GM12878 (cell line): Measurements from ENCODE around the gene NPC1. TPM values are rescaled to one million over a fixed set of nuclear protein-coding genes. Genes with fewer than 3 reads are reported as not detected.

Experiments
- ATAC-seq: fragments of 200-7000 bp; cut with Tn5 transposase; 3 replicates; pipeline ENCODE4 v1.9.1; 2020; ENCODE audit warnings: mild to moderate bottlenecking, moderate library complexity
- BruUV-seq: library from RNA; stranded (reverse); fragments of 400-500 nt; replicated peaks from 2 replicates; lab custom pipeline; 2021; lab: Mats Ljungman, UMichigan
- CTCF ChIA-PET: fragments of 300-600 bp; sonication (Branson Sonifier 250); formaldehyde crosslinking; extraction: SDS; loops from one replicate; lab custom pipeline; 2021; ENCODE audit warnings: inconsistent platforms; lab: Yijun Ruan, JAX
- POLR2A ChIA-PET: fragments of 350-600 bp; formaldehyde crosslinking; extraction: SDS; loops from one replicate; lab custom pipeline; 2021; ENCODE audit warnings: inconsistent platforms; lab: Charles Lee
- RAD21 ChIA-PET: fragments of 300-600 bp; sonication (Branson Sonifier 250); formaldehyde crosslinking; loops from one replicate; lab custom pipeline; 2023; ENCODE audit warnings: antibody characterized with exemption; ENCODE audit not compliant: unreplicated experiment; lab: Charles Lee
- SMC1A ChIA-PET: fragments of 300-600 bp; sonication (Branson Sonifier 250); formaldehyde crosslinking; loops from one replicate; lab custom pipeline; 2023; ENCODE audit not compliant: unreplicated experiment, uncharacterized antibody; lab: Charles Lee
- DNase-seq: peaks from one replicate; pipeline ENCODE4 v3.0.0-alpha.2; 2011; ENCODE audit warnings: low read depth, low spot score
- FAIRE-seq: peaks from 3 replicates; lab custom pipeline; 2011; peaks lifted over from hg19 to GRCh38; lab: Jason Lieb, UNC
- H2AFZ ChIP-seq: 2 replicates; pipeline ENCODE4 v1.6.0; 2011; ENCODE audit warnings: low read depth, low read length, control low read depth; ENCODE audit not compliant: control insufficient read depth
- H3K27ac ChIP-seq: 2 replicates; pipeline ENCODE4 v1.5.1; 2011; ENCODE audit warnings: control low read depth; ENCODE audit not compliant: control insufficient read depth, insufficient read depth
- H3K27me3 ChIP-seq, 2 experiments: replicated peaks in 1 of 2; 2 replicates each; pipeline versions ENCODE4 v1.6.0 to v1.6.1; 2011; ENCODE audit warnings: low read length in 1 of 2; ENCODE audit not compliant: control insufficient read depth in 2 of 2, insufficient read depth in 2 of 2
- H3K36me3 ChIP-seq, 2 experiments: 2 replicates each; pipeline ENCODE4 v1.5.1; 2011; ENCODE audit warnings: low read length in 1 of 2; ENCODE audit not compliant: control insufficient read depth in 2 of 2, insufficient read depth in 2 of 2
- H3K4me1 ChIP-seq: 2 replicates; pipeline ENCODE4 v1.6.1; 2011; ENCODE audit warnings: mild to moderate bottlenecking, low read length, moderate library complexity, mixed read lengths; ENCODE audit not compliant: control insufficient read depth, insufficient read depth
- H3K4me2 ChIP-seq: 2 replicates; pipeline ENCODE4 v1.6.0; 2011; ENCODE audit warnings: control low read depth; ENCODE audit not compliant: control insufficient read depth, insufficient read depth
- H3K4me3 ChIP-seq: fragments of 200-600 bp; sonication (generic); 2 replicates; pipeline ENCODE4 v1.5.1; 2016
- H3K79me2 ChIP-seq: 2 replicates; pipeline ENCODE4 v1.6.0; 2011; ENCODE audit warnings: low read length; ENCODE audit not compliant: control insufficient read depth, insufficient read depth
- H3K9ac ChIP-seq: 2 replicates; pipeline ENCODE4 v1.8.0; 2011; ENCODE audit warnings: low read length, control low read depth, mixed read lengths; ENCODE audit not compliant: control insufficient read depth, insufficient read depth
- H3K9me3 ChIP-seq: replicated peaks from 3 replicates; pipeline ENCODE4 v1.5.1; 2011; ENCODE audit warnings: mild to moderate bottlenecking, low read length; ENCODE audit not compliant: control insufficient read depth, insufficient read depth
- H4K20me1 ChIP-seq: 2 replicates; pipeline ENCODE4 v1.6.0; 2011; ENCODE audit not compliant: control insufficient read depth, insufficient read depth
- HDGF ChIP-seq: fragments of 450-650 bp; IDR thresholded peaks from 2 replicates; pipeline ENCODE4 v1.6.1; 2016; ENCODE audit warnings: antibody characterized with exemption
- SREBF2 ChIP-seq: IDR thresholded peaks from 2 replicates; pipeline ENCODE4 v1.6.1; 2012; ENCODE audit warnings: mild to moderate bottlenecking, low read length
- SUZ12 ChIP-seq: fragments of 200-600 bp; sonication (generic); IDR thresholded peaks from one replicate; pipeline ENCODE4 v1.6.1; 2018; ENCODE audit warnings: antibody characterized with exemption, mild to moderate bottlenecking; ENCODE audit not compliant: unreplicated experiment
- TCF12 ChIP-seq: IDR thresholded peaks from 2 replicates; pipeline ENCODE4 v1.6.1; 2011; ENCODE audit warnings: low read depth, mild to moderate bottlenecking, low read length
- WGBS: methylation state at CpG from one replicate; pipeline ENCODE4 v1.1.6; 2016; ENCODE audit warnings: low lambda C conversion rate; ENCODE audit not compliant: insufficient replicate concordance, insufficient coverage; ENCODE audit errors: missing lambda C conversion rate; 5-methylcytosine and 5-hydroxymethylcytosine counted together
- in situ Hi-C: fragments of 300-500 bp; cut with MboI; formaldehyde crosslinking; loops from 9 replicates; pipeline ENCODE4 v1.14.3; 2018; ENCODE audit warnings: mixed read lengths
- intact Hi-C: fragments of 100-400 bp; cut with micrococcal nuclease; formaldehyde crosslinking; loops from one replicate; pipeline ENCODE4 v1.14.2; 2022; ENCODE audit not compliant: unreplicated experiment
- polyA plus RNA-seq, 11 experiments: library from polyadenylated mRNA; depleted of rRNA in 4 of 11; unstranded in 6 of 11; stranded (reverse) in 5 of 11; fragments of >200 nt; fragmentation: Nextera tagmentation in 4 of 11; fragmentation: Illumina TruSeq in 1 of 11; extraction: Ambion mirVana in 4 of 11; extraction: Trizol in 1 of 11; gene quantifications; 1 replicate in 1 of 11; 2 replicates in 10 of 11; pipeline versions ENCODE4 v1.2.1 to v1.2.3, GENCODE V29; 2011 to 2016; ENCODE audit warnings: inconsistent platforms in 2 of 11, missing spikeins in 2 of 11, low read depth in 1 of 11
- total RNA-seq, 4 experiments: library from RNA; depleted of rRNA in 3 of 4; stranded (reverse); fragments of >200 nt in 3 of 4; fragmentation: Illumina TruSeq in 1 of 4; extraction: Trizol in 1 of 4; gene quantifications; 2 replicates each; pipeline versions ENCODE4 v1.2.1 to v1.2.3, GENCODE V29; 2013 to 2021

The NPC1 gene
- total and polyA plus RNA-seq, 10 of the 15 experiments (the other 5 are each of a cell fraction or from before 2014, with no cell fraction given) = 10.1 to 45.2 (median 19.4) TPM

- no peak overlapping the region for H2AFZ ChIP-seq
- peaks cover 36 to 55% of the 10 kb centered on the region in 2 experiments for H3K36me3 ChIP-seq
- H3K4me2 ChIP-seq = no peak overlapping the region
- H3K9me3 ChIP-seq = no peaks in the 10 kb centered on the region
- H3K79me2 ChIP-seq = no peaks in the 10 kb centered on the region
- no peaks in the 10 kb centered on the region for H4K20me1 ChIP-seq
- ATAC-seq (no peak), FAIRE-seq (no peak)
- H3K27me3 ChIP-seq = no peaks in the 10 kb centered on the region
- WGBS = 99% methylated on average over 16 of the region's 16 CpGs
- in situ Hi-C loops = no loop called here
- TF ChIP-seq HDGF (no peak), TCF12 (no peak)
- TF ChIP-seq, all 136 proteins: peak for 0
- peaks cover 2% of the 10 kb centered on the region; the same call in 1 of the 2 replicates for H3K4me1 ChIP-seq
- DNase-seq = no peak
- BruUV-seq = no TSS peak
- CTCF ChIA-PET = interaction anchor here (1.1 kb wide), 1 partner anchor 169 kb away, joined by 3 read pairs; no protein-coding TSS in a partner anchor
- POLR2A ChIA-PET = no interaction called here
- RAD21 ChIA-PET = no interaction called here
- H3K27ac ChIP-seq = no peak overlapping the region
- no peak overlapping the region for H3K9ac ChIP-seq
- SMC1A ChIA-PET = no interaction called here
- intact Hi-C loops = no loop called here
- H3K4me3 ChIP-seq = no peak overlapping the region
These were observed 52.0 kb downstream of the NPC1 start for GRCh38 chr18:23534276-23534675.

DNA sequence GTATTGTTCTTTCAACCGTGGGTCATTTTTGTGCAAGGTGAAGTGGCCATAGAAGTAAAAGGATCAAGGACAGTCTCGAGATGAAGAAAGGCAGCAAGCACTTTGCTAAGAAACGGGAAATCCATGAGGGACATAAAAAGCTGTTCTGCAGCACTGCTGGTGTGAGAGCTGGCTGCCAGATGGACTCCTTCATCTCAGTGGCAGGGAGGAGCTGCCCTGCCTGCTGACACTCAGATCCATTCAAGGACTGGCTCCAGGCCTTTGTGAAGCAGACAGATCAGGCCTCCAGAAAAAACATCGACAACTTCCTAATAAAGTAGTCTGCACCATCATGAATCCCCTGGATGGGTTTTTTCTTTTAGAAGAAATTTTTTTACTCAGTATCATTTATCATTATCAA, 53.5 kb downstream of the NPC1 start:
- TSS peak; percentile 10 for BruUV-seq

More for the DNA sequence above, 53.5 kb downstream of the NPC1 start:
- Histone ChIP-seq H3K9ac (no peak overlapping the region), H3K4me1 (no peaks in the 10 kb centered on the region), H3K27ac (no peak overlapping the region), H2AFZ (no peak overlapping the region), H3K9me3 (no peaks in the 10 kb centered on the region), H3K36me3 (peaks cover 37 to 52% of the 10 kb centered on the region in 2 experiments), H3K4me3 (no peak overlapping the region), H3K4me2 (no peak overlapping the region), H4K20me1 (no peaks in the 10 kb centered on the region), H3K27me3 (no peaks in the 10 kb centered on the region), H3K79me2 (no peaks in the 10 kb centered on the region)
- ChIA-PET POLR2A (interaction anchor here (0.6 kb wide), 1 partner anchor 395 kb away, joined by 5 read pairs; no protein-coding TSS in a partner anchor), RAD21 (no interaction called here), CTCF (interaction anchor here (0.7 to 3.1 kb wide), 2 partner anchors 8 to 17 kb away, joined by 3 to 14 read pairs; no protein-coding TSS in a partner anchor), SMC1A (interaction anchor here (1.3 kb wide), 1 partner anchor 10 kb away, joined by 5 read pairs; no protein-coding TSS in a partner anchor)
- no peak for ATAC-seq
- TF ChIP-seq SREBF2 (no peak), SUZ12 (no peak)
- FAIRE-seq = no peak
- in situ Hi-C loops (no loop called here), intact Hi-C loops (no loop called here)
- no peak for DNase-seq
- WGBS = 34% methylated on average over 4 of the region's 4 CpGs
